K562 (cell line): ENCODE results near the gene TTC33. TPM values are rescaled to one million over a fixed set of nuclear protein-coding genes. Genes with fewer than 3 reads are reported as not detected.

ENCODE experiments used
- ATAC-seq: fragments of 200-7000 bp; cut with Tn5 transposase; 3 replicates; pipeline ENCODE4 v1.9.1; 2020; ENCODE audit warnings: moderate library complexity
- BruUV-seq: library from RNA; stranded (reverse); fragments of 400-500 nt; replicated peaks from 2 replicates; lab custom pipeline; 2021; lab: Mats Ljungman, UMichigan
- CTCF ChIA-PET: fragments of 300-600 bp; formaldehyde crosslinking; extraction: SDS; loops from one replicate; lab custom pipeline; 2021; ENCODE audit warnings: low intra/inter-chr PET ratio; lab: Yijun Ruan, JAX
- POLR2A ChIA-PET: fragments of 300-600, 350-650 bp; sonication (Branson Sonifier 250); formaldehyde crosslinking; extraction: SDS; loops from one replicate; lab custom pipeline; 2021; ENCODE audit warnings: antibody characterized with exemption, inconsistent platforms; lab: Yijun Ruan, JAX
- DNase-seq, 4 experiments: peaks; one replicate each; pipeline versions ENCODE4 v3.0.0 to v3.0.0-alpha.2; 2011 to 2018; ENCODE audit warnings: low spot score in 3 of 4, mixed read lengths in 3 of 4; ENCODE audit errors: extremely low read depth in 1 of 4
- FAIRE-seq: peaks from 2 replicates; lab custom pipeline; 2011; peaks lifted over from hg19 to GRCh38; lab: Jason Lieb, UNC
- H2AFZ ChIP-seq: 2 replicates; pipeline ENCODE4 v1.6.0; 2011; ENCODE audit warnings: low read depth, low read length, control low read depth, inconsistent platforms
- H3K27ac ChIP-seq: fragments of 200-600 bp; 3 replicates; pipeline ENCODE4 v1.8.0; 2011; ENCODE audit warnings: low read depth, mild to moderate bottlenecking, control low read depth, inconsistent platforms, low read length, moderate library complexity, mixed read lengths; ENCODE audit errors: extremely low read depth
- H3K27me3 ChIP-seq, 2 experiments: fragments of 300-600 bp in 1 of 2; 2 replicates in 1 of 2; 3 replicates in 1 of 2; pipeline versions ENCODE4 v1.6.0 to v1.8.0; 2011; ENCODE audit warnings: inconsistent platforms in 2 of 2, low read length in 2 of 2, mild to moderate bottlenecking in 1 of 2, mixed read lengths in 1 of 2, moderate library complexity in 1 of 2; ENCODE audit not compliant: control insufficient read depth in 2 of 2, insufficient read depth in 2 of 2
- H3K36me3 ChIP-seq: fragments of 300-600 bp; 3 replicates; pipeline ENCODE4 v1.8.0; 2011; ENCODE audit warnings: mild to moderate bottlenecking, low read length, inconsistent platforms; ENCODE audit not compliant: control insufficient read depth, insufficient read depth
- H3K4me1 ChIP-seq, 2 experiments: fragments of 200-600 bp in 1 of 2; replicated peaks in 1 of 2; 2 replicates in 1 of 2; 3 replicates in 1 of 2; pipeline versions ENCODE4 v1.5.1 to v1.8.0; 2011; ENCODE audit warnings: inconsistent platforms in 2 of 2, low read length in 2 of 2, mild to moderate bottlenecking in 1 of 2, mixed read lengths in 1 of 2, moderate library complexity in 1 of 2; ENCODE audit not compliant: control insufficient read depth in 2 of 2, insufficient read depth in 2 of 2
- H3K4me2 ChIP-seq: 2 replicates; pipeline ENCODE4 v1.6.1; 2011; ENCODE audit warnings: low read length, control low read depth, inconsistent platforms, mixed read lengths; ENCODE audit not compliant: insufficient read depth
- H3K4me3 ChIP-seq: fragments of 200-600 bp; sonication (generic), shearing (Covaris generic); 2 replicates; pipeline ENCODE4 v1.5.1; 2016; ENCODE audit warnings: control low read depth, inconsistent platforms
- H3K79me2 ChIP-seq: fragments of 200-600 bp; 3 replicates; pipeline ENCODE4 v1.8.0; 2011; ENCODE audit warnings: low read length, inconsistent platforms; ENCODE audit not compliant: control insufficient read depth, insufficient read depth
- H3K9ac ChIP-seq, 2 experiments: 2 replicates each; pipeline versions ENCODE4 v1.6.0 to v1.6.1; 2011; ENCODE audit warnings: low read depth in 2 of 2, low read length in 2 of 2, control low read depth in 1 of 2, inconsistent platforms in 1 of 2, mild to moderate bottlenecking in 1 of 2, mixed read lengths in 1 of 2; ENCODE audit not compliant: insufficient read depth in 1 of 2
- H3K9me1 ChIP-seq: one replicate; pipeline ENCODE4 v1.6.0; 2011; ENCODE audit warnings: inconsistent platforms, mild to moderate bottlenecking, low read length, moderate library complexity; ENCODE audit not compliant: control insufficient read depth, insufficient read depth
- H3K9me3 ChIP-seq: replicated peaks from 2 replicates; pipeline ENCODE4 v1.5.1; 2011; ENCODE audit warnings: low read depth, low read length, inconsistent platforms; ENCODE audit not compliant: control insufficient read depth, insufficient read depth
- H4K20me1 ChIP-seq: replicated peaks from 2 replicates; pipeline ENCODE4 v1.6.1; 2011; ENCODE audit warnings: low read length, inconsistent platforms, mixed read lengths; ENCODE audit not compliant: control insufficient read depth, insufficient read depth
- CBX5 ChIP-seq: IDR thresholded peaks from 2 replicates; pipeline ENCODE4 v1.6.1; 2014; ENCODE audit warnings: low read depth, borderline replicate concordance
- CREB3L1 ChIP-seq: fragments of 450-650 bp; IDR thresholded peaks from 2 replicates; pipeline ENCODE4 v1.6.1; 2014; ENCODE audit warnings: low read depth, mild to moderate bottlenecking, moderate library complexity, borderline replicate concordance
- EGR1 ChIP-seq: fragments of 450-650 bp; conservative IDR thresholded peaks from 2 replicates; pipeline ENCODE4 v1.6.1; 2017; ENCODE audit warnings: mild to moderate bottlenecking
- GTF3C2 ChIP-seq: IDR thresholded peaks from 3 replicates; pipeline ENCODE4 v1.6.1; 2011; ENCODE audit warnings: borderline replicate concordance, mild to moderate bottlenecking, moderate library complexity; ENCODE audit not compliant: insufficient read length; ENCODE audit errors: extremely low read depth
- MTA2 ChIP-seq: fragments of 450-650 bp; IDR thresholded peaks from 2 replicates; pipeline ENCODE4 v1.6.1; 2016; ENCODE audit warnings: low read depth
- MYC ChIP-seq, 2 experiments: fragments of 250-450 bp in 1 of 2; sonication (Bioruptor Pico) in 1 of 2; IDR thresholded peaks; 2 replicates each; pipeline versions ENCODE4 v1.5.1 to v1.6.1; 2012 to 2021; ENCODE audit warnings: low read depth in 2 of 2, borderline replicate concordance in 1 of 2, improper control_type of control experiment in 1 of 2, low read length in 1 of 2, mild to moderate bottlenecking in 1 of 2, moderate library complexity in 1 of 2
- POLR2H ChIP-seq: IDR thresholded peaks from 2 replicates; pipeline ENCODE4 v1.6.1; 2016; ENCODE audit warnings: missing genetic modification characterization, low read depth, mild to moderate bottlenecking, control low read depth, missing compliant biosample characterization, moderate library complexity
- TCF7 ChIP-seq: sonication (generic); IDR thresholded peaks from 2 replicates; pipeline ENCODE4 v1.6.1; 2016; ENCODE audit warnings: antibody characterized with exemption, borderline replicate concordance
- ZC3H11A ChIP-seq: IDR thresholded peaks from 2 replicates; pipeline ENCODE4 v1.6.1; 2012; ENCODE audit warnings: low read depth, low read length, improper control_type of control experiment
- ZC3H4 ChIP-seq: sonication (generic); formaldehyde crosslinking; IDR thresholded peaks from 2 replicates; pipeline ENCODE4 v1.9.0; 2021; ENCODE audit warnings: missing genetic modification reagents, borderline replicate concordance
- WGBS: fragments of 100-300 bp; shearing (Covaris generic); methylation state at CpG from one replicate; pipeline ENCODE4 v1.1.6; 2016; ENCODE audit warnings: low coverage, mixed read lengths; ENCODE audit not compliant: insufficient coverage; ENCODE audit errors: missing lambda C conversion rate; 5-methylcytosine and 5-hydroxymethylcytosine counted together
- in situ Hi-C: fragments of 300-500 bp; cut with MboI; formaldehyde crosslinking; loops from 4 replicates; pipeline ENCODE4 v1.15.0; 2018; ENCODE audit warnings: inconsistent platforms, mixed read lengths
- intact Hi-C: fragments of 100-400 bp; cut with micrococcal nuclease; formaldehyde crosslinking; loops from 2 replicates; pipeline ENCODE4 v1.14.2; 2022
- polyA plus RNA-seq, 8 experiments: library from polyadenylated mRNA; depleted of rRNA in 4 of 8; stranded (reverse) in 5 of 8; unstranded in 3 of 8; fragments of >200 nt; fragmentation: Nextera tagmentation in 2 of 8; fragmentation: Illumina TruSeq in 1 of 8; extraction: Ambion mirVana in 2 of 8; extraction: Trizol in 1 of 8; gene quantifications; 2 replicates each; pipeline versions ENCODE4 v1.2.1 to v1.2.3, GENCODE V29; 2011 to 2014; ENCODE audit warnings: inconsistent platforms in 1 of 8, missing spikeins in 1 of 8
- total RNA-seq, 7 experiments: library from RNA; depleted of rRNA in 6 of 7; stranded (reverse); fragments of >200 nt in 6 of 7; fragmentation: Illumina TruSeq in 2 of 7; extraction: Trizol in 2 of 7; gene quantifications; 2 replicates each; pipeline versions ENCODE4 v1.2.1 to v1.2.3, GENCODE V29; 2011 to 2021; ENCODE audit warnings: low replicate concordance in 1 of 7

TTC33 gene
- total and polyA plus RNA-seq, 9 of the 15 experiments (the other 6 are each of a cell fraction or from before 2014, with no cell fraction given): 11.5 to 24.9 (median 21.1) TPM

GRCh38 chr5:40475561-40475960 lies 280.2 kb downstream of the TTC33 start:
- intact Hi-C loops (no loop called here), in situ Hi-C loops (no loop called here)
- Histone ChIP-seq H3K9ac (no peak overlapping the region), H3K9me1 (no peaks in the 10 kb centered on the region), H4K20me1 (no peaks in the 10 kb centered on the region), H3K27me3 (no peaks in the 10 kb centered on the region), H3K4me2 (no peak overlapping the region), H2AFZ (no peak overlapping the region), H3K27ac (no peak overlapping the region), H3K36me3 (no peaks in the 10 kb centered on the region)
- 5% methylated on average over 3 of the region's 3 CpGs for WGBS
- no peak for FAIRE-seq
- CTCF ChIA-PET: no interaction called here
- no peak for TF ChIP-seq POLR2H (tag)
- no peak for TF ChIP-seq CREB3L1
- TF ChIP-seq, all 486 proteins: peak for 0
- H3K4me1 ChIP-seq: no peaks in the 10 kb centered on the region
- H3K79me2 ChIP-seq: no peaks in the 10 kb centered on the region
- POLR2A ChIA-PET: no interaction called here
- no TSS peak for BruUV-seq
- DNase-seq: no peak
- no peak for ATAC-seq
- H3K4me3 ChIP-seq: no peak overlapping the region
- H3K9me3 ChIP-seq: no peaks in the 10 kb centered on the region

GRCh38 chr5:40474250-40474649 lies 281.5 kb downstream of the TTC33 start:
- in situ Hi-C loops (no loop called here), intact Hi-C loops (no loop called here)
- Histone ChIP-seq H3K27me3 (no peaks in the 10 kb centered on the region), H3K4me1 (no peaks in the 10 kb centered on the region), H3K27ac (no peak overlapping the region), H3K9ac (no peak overlapping the region), H2AFZ (no peak overlapping the region), H3K9me3 (no peaks in the 10 kb centered on the region), H3K9me1 (no peaks in the 10 kb centered on the region), H4K20me1 (no peaks in the 10 kb centered on the region), H3K4me3 (no peak overlapping the region), H3K36me3 (no peaks in the 10 kb centered on the region), H3K4me2 (no peak overlapping the region), H3K79me2 (no peaks in the 10 kb centered on the region)
- 0% methylated on average over 2 of the region's 2 CpGs for WGBS
- CTCF ChIA-PET: no interaction called here
- DNase-seq (no peak), ATAC-seq (no peak), FAIRE-seq (no peak)
- POLR2A ChIA-PET: no interaction called here
- no TSS peak for BruUV-seq
- TF ChIP-seq MTA2 (no peak), CBX5 (no peak), GTF3C2 (no peak), TCF7 (no peak), ZC3H4 (CRISPR knock-in tag) (no peak), ZC3H11A (no peak), MYC (IDR thresholded peaks at IDR 0.05; ENCODE audit: low read depth, low read length) (no peak), MYC (CRISPR knock-in tag; IDR thresholded peaks at IDR 0.05; ENCODE audit: borderline replicate concordance, low read depth) (no peak), EGR1 (no peak)
